Mesendoderm (in vitro differentiated cells): ENCODE measurements around the gene RANGAP1.

Experiments used
- DNase-seq: peaks from one replicate; pipeline ENCODE4 v3.0.0; 2013
- H2AK5ac ChIP-seq: 2 replicates; pipeline ENCODE4 v1.6.1; 2013; ENCODE audit warnings: low read length, inconsistent platforms
- H2BK120ac ChIP-seq: 2 replicates; pipeline ENCODE4 v1.6.1; 2013; ENCODE audit warnings: low read depth, mild to moderate bottlenecking, low read length, moderate library complexity, mixed read lengths
- H2BK15ac ChIP-seq: replicated peaks from 2 replicates; pipeline ENCODE4 v1.6.1; 2013; ENCODE audit warnings: low read depth, mild to moderate bottlenecking, moderate library complexity
- H2BK5ac ChIP-seq: 2 replicates; pipeline ENCODE4 v1.6.1; 2013; ENCODE audit warnings: low read length, inconsistent platforms
- H3K18ac ChIP-seq: 2 replicates; pipeline ENCODE4 v1.6.1; 2013; ENCODE audit warnings: mild to moderate bottlenecking, low read length, mixed read lengths
- H3K23ac ChIP-seq: one replicate; pipeline ENCODE4 v1.6.1; 2013; ENCODE audit warnings: low read length
- H3K27ac ChIP-seq: 2 replicates; pipeline ENCODE4 v1.5.1; 2013; ENCODE audit warnings: low read depth, mild to moderate bottlenecking, inconsistent platforms, low read length, moderate library complexity
- H3K27me3 ChIP-seq: 2 replicates; pipeline ENCODE4 v1.6.1; 2013; ENCODE audit warnings: low read length, control low read depth, mild to moderate bottlenecking, inconsistent platforms; ENCODE audit not compliant: insufficient read depth, poor library complexity
- H3K36me3 ChIP-seq: 2 replicates; pipeline ENCODE4 v1.6.1; 2013; ENCODE audit warnings: low read length, inconsistent platforms; ENCODE audit not compliant: control insufficient read depth, insufficient read depth
- H3K4ac ChIP-seq: one replicate; pipeline ENCODE4 v1.6.1; 2013; ENCODE audit warnings: low read depth, mild to moderate bottlenecking, low read length, moderate library complexity
- H3K4me1 ChIP-seq: 2 replicates; pipeline ENCODE4 v1.6.1; 2013; ENCODE audit warnings: low read depth, low read length, inconsistent platforms; ENCODE audit not compliant: control insufficient read depth
- H3K4me2 ChIP-seq: 2 replicates; pipeline ENCODE4 v1.6.1; 2013; ENCODE audit warnings: low read length
- H3K4me3 ChIP-seq: 2 replicates; pipeline ENCODE4 v1.5.1; 2013; ENCODE audit warnings: mild to moderate bottlenecking, low read length
- H3K56ac ChIP-seq: one replicate; pipeline ENCODE4 v1.6.1; 2013; ENCODE audit warnings: low read length
- H3K79me1 ChIP-seq: 2 replicates; pipeline ENCODE4 v1.6.1; 2013; ENCODE audit warnings: low read length, inconsistent platforms
- H3K79me2 ChIP-seq: 2 replicates; pipeline ENCODE4 v1.6.1; 2013; ENCODE audit warnings: mild to moderate bottlenecking, low read length; ENCODE audit not compliant: control insufficient read depth, insufficient read depth
- H3K9ac ChIP-seq: 2 replicates; pipeline ENCODE4 v1.6.1; 2013; ENCODE audit warnings: low read length, inconsistent platforms
- H4K5ac ChIP-seq: one replicate; pipeline ENCODE4 v1.6.1; 2013; ENCODE audit warnings: low read length
- H4K8ac ChIP-seq: one replicate; pipeline ENCODE4 v1.6.1; 2013; ENCODE audit warnings: low read depth, mild to moderate bottlenecking, control low read depth, low read length, moderate library complexity
- WGBS: extraction: QIAGEN DNeasy Blood & Tissue Kit; methylation state at CpG from one replicate; pipeline ENCODE4 v1.1.7; 2013; ENCODE audit warnings: low lambda C conversion rate, missing lambda C conversion rate; ENCODE audit not compliant: insufficient coverage; ENCODE audit errors: extremely low coverage; 5-methylcytosine and 5-hydroxymethylcytosine counted together

Gene RANGAP1

DNA sequence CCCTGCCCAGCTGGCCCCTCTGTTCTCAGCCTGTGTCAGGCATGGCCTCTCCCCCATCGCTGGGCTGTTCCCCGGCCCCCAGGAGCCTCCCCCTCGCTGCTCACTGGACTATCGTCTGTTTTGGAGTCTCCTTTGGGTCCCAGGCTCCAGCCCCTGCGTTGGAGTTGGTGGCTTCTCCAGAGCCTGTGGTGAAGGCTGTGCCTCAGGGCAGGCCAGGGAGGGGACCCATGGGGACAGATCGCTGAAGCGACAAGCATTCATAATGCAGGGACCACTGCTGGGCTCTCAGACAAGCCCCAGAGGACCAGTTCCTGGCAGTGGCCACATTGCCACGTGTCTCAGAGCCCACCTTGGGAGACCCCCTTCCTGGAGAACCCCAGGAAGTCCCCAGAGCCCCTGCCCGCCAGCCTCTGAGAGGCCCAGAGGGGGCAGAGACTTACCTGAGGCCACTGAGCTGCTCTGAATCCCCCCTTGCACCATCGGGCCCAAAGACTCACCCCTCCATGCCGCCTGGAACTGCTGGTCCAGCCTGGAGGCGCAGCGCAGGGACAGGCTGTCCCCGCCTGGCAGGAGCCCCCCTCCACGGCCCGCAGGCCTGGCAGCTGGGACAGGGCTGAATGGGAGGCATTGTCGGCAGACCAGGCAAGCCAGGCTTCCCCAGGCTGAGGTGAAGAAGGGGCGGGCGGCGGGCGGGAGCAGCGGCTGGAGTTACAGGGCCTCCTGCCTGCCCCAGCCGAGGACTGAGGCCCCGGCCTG is 45.4 kb downstream of the RANGAP1 start, which contains the start of gene CHADL:
TSS of gene CHADL (minus strand) at position 555 of the 756 bp plus-strand sequence. CDS start at position 505, 50 bp downstream.
- no CpG with 5 or more reads among the region's 24 CpGs for whole genome bisulfite sequencing
- Histone ChIP-seq H3K79me1 (no peaks in the 10 kb centered on the region), H3K27ac (no peak within 1 kb of the TSS), H3K56ac (no peak within 1 kb of the TSS), H2BK5ac (no peak within 1 kb of the TSS), H3K9ac (no peak within 1 kb of the TSS), H3K18ac (no peak within 1 kb of the TSS), H3K4ac (no peak within 1 kb of the TSS), H4K8ac (no peak within 1 kb of the TSS), H2BK15ac (no peak within 1 kb of the TSS), H2AK5ac (no peak within 1 kb of the TSS), H3K4me2 (no peak within 1 kb of the TSS), H3K4me1 (no peaks in the 10 kb centered on the region), H2BK120ac (no peak within 1 kb of the TSS), H3K4me3 (no peak within 1 kb of the TSS), H3K23ac (no peak within 1 kb of the TSS), H3K79me2 (no peaks in the 10 kb centered on the region), H3K36me3 (peaks cover 3% of the 10 kb centered on the region), H3K27me3 (no peaks in the 10 kb centered on the region), H4K5ac (no peak within 1 kb of the TSS)
- DNase-seq, result no peak

- H3K27ac ChIP-seq, result no peak overlapping the region
- H3K27me3 ChIP-seq, result no peaks in the 10 kb centered on the region
- no CpG with 5 or more reads among the region's 16 CpGs for WGBS
- H3K56ac ChIP-seq, result no peak overlapping the region
- DNase-seq, result no peak
- H2BK15ac ChIP-seq, result no peak overlapping the region
- no peak overlapping the region for H2BK120ac ChIP-seq
- H2BK5ac ChIP-seq, result no peak overlapping the region
- no peak overlapping the region for H3K9ac ChIP-seq
- H2AK5ac ChIP-seq, result no peak overlapping the region
- H3K18ac ChIP-seq, result no peak overlapping the region
- no peaks in the 10 kb centered on the region for H3K79me2 ChIP-seq
- no peak overlapping the region for H3K4me2 ChIP-seq
- H4K5ac ChIP-seq, result no peak overlapping the region
- H3K23ac ChIP-seq, result no peak overlapping the region
- H3K4ac ChIP-seq, result no peak overlapping the region
- no peak overlapping the region for H3K4me3 ChIP-seq
- no peaks in the 10 kb centered on the region for H3K36me3 ChIP-seq
- no peaks in the 10 kb centered on the region for H3K4me1 ChIP-seq
- H4K8ac ChIP-seq, result no peak overlapping the region
- H3K79me1 ChIP-seq, result no peaks in the 10 kb centered on the region
Observed at GRCh38 chr22:41239443-41240128, 46.4 kb downstream of the RANGAP1 start.

DNA sequence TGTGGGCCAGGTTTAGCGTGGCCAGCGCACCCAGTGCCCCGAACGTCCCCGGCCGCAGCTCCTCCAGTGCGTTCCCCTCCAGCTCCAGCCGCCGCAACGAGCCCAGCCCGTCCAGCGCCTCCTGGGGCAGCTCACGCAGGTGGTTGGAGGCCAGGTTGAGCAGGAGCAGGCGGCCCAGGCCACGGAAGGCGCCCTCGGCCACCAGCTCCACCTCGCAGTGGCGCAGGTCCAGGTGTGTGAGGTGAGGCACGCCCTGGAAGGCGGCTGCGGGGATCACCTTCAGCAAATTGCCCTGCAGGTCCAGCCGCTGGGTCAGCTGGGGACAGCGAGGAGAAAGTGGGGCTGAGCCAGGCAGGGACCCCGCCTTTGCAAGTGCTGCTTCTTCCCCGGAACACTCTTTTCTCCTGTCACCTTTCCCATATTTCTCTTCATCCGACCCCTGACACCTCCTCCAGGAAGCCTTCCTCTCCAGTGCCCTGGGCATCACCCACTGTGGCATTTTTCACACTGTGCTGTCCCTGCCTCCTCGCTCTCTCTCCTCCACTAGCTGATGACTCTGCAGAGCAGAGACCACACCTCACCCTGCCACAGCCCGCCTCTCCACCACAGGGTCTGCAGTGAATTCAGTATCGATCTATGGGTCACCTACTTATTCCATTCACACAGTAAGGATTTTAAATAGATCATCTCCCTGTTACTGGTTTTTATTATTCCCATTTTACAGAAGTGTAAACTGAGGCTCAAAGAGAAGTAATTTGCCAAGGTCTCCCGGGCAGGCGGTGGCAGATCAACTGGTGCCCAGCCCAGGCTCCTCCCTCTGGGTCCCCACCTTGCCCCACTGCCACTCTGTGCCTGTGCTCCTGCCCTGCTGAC is 47.2 kb downstream of the RANGAP1 start:
- Histone ChIP-seq H4K8ac (no peak overlapping the region), H3K4me2 (no peak overlapping the region), H3K79me1 (no peaks in the 10 kb centered on the region), H2BK5ac (no peak overlapping the region), H3K18ac (peak overlapping the region; percentile 85), H2BK120ac (no peak overlapping the region), H3K23ac (peak overlapping the region; percentile 45), H4K5ac (no peak overlapping the region), H2BK15ac (no peak overlapping the region), H3K79me2 (no peaks in the 10 kb centered on the region), H3K27me3 (no peaks in the 10 kb centered on the region), H3K9ac (peak overlapping the region; percentile 67), H3K4me3 (no peak overlapping the region), H3K4me1 (no peaks in the 10 kb centered on the region), H3K56ac (peak overlapping the region; percentile 90), H3K4ac (no peak overlapping the region), H2AK5ac (no peak overlapping the region), H3K36me3 (no peaks in the 10 kb centered on the region), H3K27ac (no peak overlapping the region)
- WGBS, result no CpG with 5 or more reads among the region's 32 CpGs
- no peak for DNase-seq

GRCh38 chr22:41237707-41238569 is 48.0 kb downstream of the RANGAP1 start:
- Histone ChIP-seq H2BK5ac (no peak overlapping the region), H4K8ac (peak overlapping the region; percentile 88), H2BK120ac (no peak overlapping the region), H3K4me1 (no peaks in the 10 kb centered on the region), H3K18ac (peak overlapping the region; percentile 85), H3K79me1 (no peaks in the 10 kb centered on the region), H3K36me3 (no peaks in the 10 kb centered on the region), H3K4me2 (peak overlapping the region; percentile 64), H3K56ac (peak overlapping the region; percentile 90), H4K5ac (no peak overlapping the region), H3K79me2 (no peaks in the 10 kb centered on the region), H3K4me3 (no peak overlapping the region), H2BK15ac (no peak overlapping the region), H3K23ac (peak overlapping the region; percentile 0), H2AK5ac (no peak overlapping the region), H3K4ac (peak overlapping the region; percentile 39), H3K27ac (no peak overlapping the region), H3K27me3 (no peaks in the 10 kb centered on the region), H3K9ac (peak overlapping the region; percentile 67)
- DNase-seq, result peak; percentile 86
- no CpG with 5 or more reads among the region's 97 CpGs for WGBS

GRCh38 chr22:41237036-41237706 is 48.8 kb downstream of the RANGAP1 start:
- no peak overlapping the region for H2BK15ac ChIP-seq
- H4K8ac ChIP-seq, result no peak overlapping the region
- H3K79me1 ChIP-seq, result no peaks in the 10 kb centered on the region
- peak overlapping the region; percentile 90 for H3K56ac ChIP-seq
- no peaks in the 10 kb centered on the region for H3K36me3 ChIP-seq
- H3K27me3 ChIP-seq, result no peaks in the 10 kb centered on the region
- H3K4me3 ChIP-seq, result no peak overlapping the region
- H2BK5ac ChIP-seq, result no peak overlapping the region
- no peaks in the 10 kb centered on the region for H3K79me2 ChIP-seq
- H3K9ac ChIP-seq, result peak overlapping the region; percentile 29
- no CpG with 5 or more reads among the region's 33 CpGs for WGBS
- peak overlapping the region; percentile 89 for H3K23ac ChIP-seq
- H3K4me2 ChIP-seq, result no peak overlapping the region
- no peak overlapping the region for H2BK120ac ChIP-seq
- no peak overlapping the region for H2AK5ac ChIP-seq
- H3K4me1 ChIP-seq, result no peaks in the 10 kb centered on the region
- H4K5ac ChIP-seq, result no peak overlapping the region
- no peak for DNase-seq
- H3K4ac ChIP-seq, result no peak overlapping the region
- no peak overlapping the region for H3K27ac ChIP-seq
- no peak overlapping the region for H3K18ac ChIP-seq
